Panc1 (cell line): ENCODE data around the gene ELL2. TPM values are rescaled to one million over a fixed set of nuclear protein-coding genes. Genes with fewer than 3 reads are reported as not detected.

Source experiments
- ATAC-seq: fragments of 200-7000 bp; cut with Tn5 transposase; 2 replicates; pipeline ENCODE4 v1.9.1; 2020; ENCODE audit warnings: mild to moderate bottlenecking, moderate library complexity
- BruUV-seq: library from RNA; stranded (reverse); fragments of 400-500 nt; replicated peaks from 2 replicates; lab custom pipeline; 2021; lab: Mats Ljungman, UMichigan
- CTCF ChIA-PET: fragments of 300-600 bp; sonication (Branson Sonifier 250); formaldehyde crosslinking; loops from one replicate; lab custom pipeline; 2022; ENCODE audit warnings: antibody characterized with exemption; lab: Charles Lee
- POLR2A ChIA-PET: fragments of 300-600 bp; sonication (Branson Sonifier 250); formaldehyde crosslinking; loops from one replicate; lab custom pipeline; 2022; ENCODE audit warnings: antibody characterized with exemption; lab: Charles Lee
- DNase-seq: peaks from one replicate; pipeline ENCODE4 v3.0.0-alpha.2; 2010; ENCODE audit warnings: low read depth, low spot score
- H3K27ac ChIP-seq: 2 replicates; pipeline ENCODE4 v1.5.1; 2011; ENCODE audit warnings: mild to moderate bottlenecking, low read length, inconsistent platforms
- H3K27me3 ChIP-seq: fragments of 200-500 bp; sonication (Bioruptor generic); 2 replicates; pipeline ENCODE4 v1.6.0; 2014; ENCODE audit warnings: low read length, inconsistent platforms; ENCODE audit not compliant: control insufficient read depth, insufficient read depth
- H3K36me3 ChIP-seq: fragments of 200-500 bp; sonication (Bioruptor generic); 2 replicates; pipeline ENCODE4 v1.5.1; 2014; ENCODE audit warnings: inconsistent platforms, mild to moderate bottlenecking, low read length, moderate library complexity; ENCODE audit not compliant: control insufficient read depth, insufficient read depth
- H3K4me1 ChIP-seq: 2 replicates; pipeline ENCODE4 v1.5.1; 2011; ENCODE audit warnings: inconsistent platforms, mild to moderate bottlenecking, low read length, moderate library complexity; ENCODE audit not compliant: control insufficient read depth, insufficient read depth
- H3K4me3 ChIP-seq, 2 experiments: 2 replicates each; pipeline ENCODE4 v1.5.1; 2011 to 2012; ENCODE audit warnings: low read depth in 2 of 2, low read length in 2 of 2, mild to moderate bottlenecking in 2 of 2, inconsistent platforms in 1 of 2, moderate library complexity in 1 of 2
- H3K9me3 ChIP-seq: fragments of 200-500 bp; sonication (Bioruptor generic); 2 replicates; pipeline ENCODE4 v1.5.1; 2014; ENCODE audit warnings: low read depth, mild to moderate bottlenecking, inconsistent platforms, low read length, moderate library complexity; ENCODE audit not compliant: control insufficient read depth, insufficient read depth
- POLR2AphosphoS5 ChIP-seq: IDR thresholded peaks from 2 replicates; pipeline ENCODE4 v1.6.1; 2012; ENCODE audit warnings: mild to moderate bottlenecking, low read depth, low read length, moderate library complexity
- SIN3A ChIP-seq: IDR thresholded peaks from 2 replicates; pipeline ENCODE4 v1.6.1; 2012; ENCODE audit warnings: low read depth, mild to moderate bottlenecking, low read length, moderate library complexity, borderline replicate concordance; ENCODE audit not compliant: insufficient read depth
- TCF7L2 ChIP-seq: IDR thresholded peaks from 2 replicates; pipeline ENCODE4 v1.6.1; 2011; ENCODE audit warnings: mild to moderate bottlenecking, low read depth, low read length, inconsistent platforms
- in situ Hi-C: cut with HindIII; loops from 2 replicates; pipeline ENCODE4 v1.10.0; 2016; ENCODE audit warnings: low sequenced_read_pairs, low pct_unique_long_range_greater_than_20kb
- intact Hi-C: fragments of 100-400 bp; cut with micrococcal nuclease; formaldehyde crosslinking; loops from one replicate; pipeline ENCODE4 v1.10.0; 2022; ENCODE audit not compliant: unreplicated experiment
- total RNA-seq: library from RNA; stranded (reverse); gene quantifications from one replicate; pipeline ENCODE4 v1.2.1, GENCODE V29; 2021; ENCODE audit not compliant: unreplicated experiment
- TF ChIP-seq, protein P1 (sequence below): fragments of 450-650 bp; IDR thresholded peaks from 2 replicates; pipeline ENCODE4 v1.5.1; 2017; ENCODE audit warnings: mild to moderate bottlenecking
- TF ChIP-seq, protein P2 (sequence below), 2 experiments: IDR thresholded peaks; 2 replicates each; pipeline ENCODE4 v1.6.1; 2011 to 2012; ENCODE audit warnings: low read depth in 2 of 2, control low read depth in 1 of 2, low read length in 1 of 2, mild to moderate bottlenecking in 1 of 2, moderate library complexity in 1 of 2; ENCODE audit not compliant: insufficient read depth in 1 of 2

ELL2 gene
- total RNA-seq, 1 experiment from 2014 or later: 68.5 TPM

DNA sequence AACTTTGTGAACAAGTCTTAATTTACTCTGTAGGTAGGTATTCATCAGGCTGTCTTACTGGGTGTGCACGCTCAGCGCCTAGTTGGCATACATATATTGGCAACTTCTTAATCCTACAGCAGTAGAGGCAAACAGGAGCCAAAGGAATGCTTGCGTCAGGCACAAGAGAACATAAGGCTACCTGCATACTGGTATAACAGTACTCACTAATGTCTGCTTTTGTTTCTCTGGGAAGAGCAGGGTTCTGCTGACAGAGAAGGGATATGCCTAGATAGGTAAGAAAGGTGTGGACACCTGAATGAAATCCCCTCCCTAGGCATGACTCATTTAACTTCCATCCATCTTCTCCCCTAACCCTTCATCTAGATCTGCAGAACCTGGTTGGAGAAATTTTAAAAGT is 40.1 kb downstream of the ELL2 start:
- TF ChIP-seq, protein P1, sequence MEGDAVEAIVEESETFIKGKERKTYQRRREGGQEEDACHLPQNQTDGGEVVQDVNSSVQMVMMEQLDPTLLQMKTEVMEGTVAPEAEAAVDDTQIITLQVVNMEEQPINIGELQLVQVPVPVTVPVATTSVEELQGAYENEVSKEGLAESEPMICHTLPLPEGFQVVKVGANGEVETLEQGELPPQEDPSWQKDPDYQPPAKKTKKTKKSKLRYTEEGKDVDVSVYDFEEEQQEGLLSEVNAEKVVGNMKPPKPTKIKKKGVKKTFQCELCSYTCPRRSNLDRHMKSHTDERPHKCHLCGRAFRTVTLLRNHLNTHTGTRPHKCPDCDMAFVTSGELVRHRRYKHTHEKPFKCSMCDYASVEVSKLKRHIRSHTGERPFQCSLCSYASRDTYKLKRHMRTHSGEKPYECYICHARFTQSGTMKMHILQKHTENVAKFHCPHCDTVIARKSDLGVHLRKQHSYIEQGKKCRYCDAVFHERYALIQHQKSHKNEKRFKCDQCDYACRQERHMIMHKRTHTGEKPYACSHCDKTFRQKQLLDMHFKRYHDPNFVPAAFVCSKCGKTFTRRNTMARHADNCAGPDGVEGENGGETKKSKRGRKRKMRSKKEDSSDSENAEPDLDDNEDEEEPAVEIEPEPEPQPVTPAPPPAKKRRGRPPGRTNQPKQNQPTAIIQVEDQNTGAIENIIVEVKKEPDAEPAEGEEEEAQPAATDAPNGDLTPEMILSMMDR: no peak
- TF ChIP-seq, protein P2, sequence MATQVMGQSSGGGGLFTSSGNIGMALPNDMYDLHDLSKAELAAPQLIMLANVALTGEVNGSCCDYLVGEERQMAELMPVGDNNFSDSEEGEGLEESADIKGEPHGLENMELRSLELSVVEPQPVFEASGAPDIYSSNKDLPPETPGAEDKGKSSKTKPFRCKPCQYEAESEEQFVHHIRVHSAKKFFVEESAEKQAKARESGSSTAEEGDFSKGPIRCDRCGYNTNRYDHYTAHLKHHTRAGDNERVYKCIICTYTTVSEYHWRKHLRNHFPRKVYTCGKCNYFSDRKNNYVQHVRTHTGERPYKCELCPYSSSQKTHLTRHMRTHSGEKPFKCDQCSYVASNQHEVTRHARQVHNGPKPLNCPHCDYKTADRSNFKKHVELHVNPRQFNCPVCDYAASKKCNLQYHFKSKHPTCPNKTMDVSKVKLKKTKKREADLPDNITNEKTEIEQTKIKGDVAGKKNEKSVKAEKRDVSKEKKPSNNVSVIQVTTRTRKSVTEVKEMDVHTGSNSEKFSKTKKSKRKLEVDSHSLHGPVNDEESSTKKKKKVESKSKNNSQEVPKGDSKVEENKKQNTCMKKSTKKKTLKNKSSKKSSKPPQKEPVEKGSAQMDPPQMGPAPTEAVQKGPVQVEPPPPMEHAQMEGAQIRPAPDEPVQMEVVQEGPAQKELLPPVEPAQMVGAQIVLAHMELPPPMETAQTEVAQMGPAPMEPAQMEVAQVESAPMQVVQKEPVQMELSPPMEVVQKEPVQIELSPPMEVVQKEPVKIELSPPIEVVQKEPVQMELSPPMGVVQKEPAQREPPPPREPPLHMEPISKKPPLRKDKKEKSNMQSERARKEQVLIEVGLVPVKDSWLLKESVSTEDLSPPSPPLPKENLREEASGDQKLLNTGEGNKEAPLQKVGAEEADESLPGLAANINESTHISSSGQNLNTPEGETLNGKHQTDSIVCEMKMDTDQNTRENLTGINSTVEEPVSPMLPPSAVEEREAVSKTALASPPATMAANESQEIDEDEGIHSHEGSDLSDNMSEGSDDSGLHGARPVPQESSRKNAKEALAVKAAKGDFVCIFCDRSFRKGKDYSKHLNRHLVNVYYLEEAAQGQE (IDR thresholded peaks at IDR 0.05; ENCODE audit: insufficient read depth in 1 of 2, low read depth in 2 of 2, low read length in 1 of 2): no peak
- TF ChIP-seq SIN3A (no peak), POLR2AphosphoS5 (no peak), TCF7L2 (no peak)
- BruUV-seq: no TSS peak
- no peaks in the 10 kb centered on the region; the same call in 1 of the 2 replicates for H3K4me1 ChIP-seq
- ChIA-PET CTCF (no interaction called here), POLR2A (no interaction called here)
- DNase-seq: no peak
- no peak overlapping the region for H3K27ac ChIP-seq
- peaks cover 2% of the 10 kb centered on the region; the same call in 1 of the 2 replicates for H3K36me3 ChIP-seq
- no peaks in the 10 kb centered on the region for H3K9me3 ChIP-seq
- intact Hi-C loops: no loop called here
- no peak overlapping the region for H3K4me3 ChIP-seq
- in situ Hi-C loops: no loop called here
- no peaks in the 10 kb centered on the region for H3K27me3 ChIP-seq
- ATAC-seq: no peak

DNA sequence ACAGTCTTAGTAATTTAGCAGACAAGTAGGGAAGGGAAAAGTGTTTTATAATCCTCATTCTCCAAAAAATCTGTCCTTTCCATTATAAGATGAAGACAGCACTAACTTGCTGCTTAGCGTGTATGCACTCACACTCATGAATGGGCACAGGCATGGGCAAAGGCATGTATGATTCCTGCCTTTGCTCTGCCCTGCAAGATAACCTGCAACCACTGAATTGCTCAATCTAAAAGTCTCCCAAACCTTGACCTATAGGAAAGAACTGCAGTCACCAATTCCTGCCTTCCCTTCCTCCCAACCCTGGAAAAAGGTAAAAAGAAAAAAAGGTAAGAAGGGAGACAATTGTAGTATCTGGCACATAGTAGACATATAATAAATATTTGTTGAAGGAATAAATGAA is 40.8 kb downstream of the ELL2 start:
- no peaks in the 10 kb centered on the region; the same call in 1 of the 2 replicates for H3K4me1 ChIP-seq
- no peak for TF ChIP-seq POLR2AphosphoS5
- TF ChIP-seq, protein P1: no peak
- TF ChIP-seq TCF7L2: no peak
- TF ChIP-seq, protein P2 (IDR thresholded peaks at IDR 0.05; ENCODE audit: insufficient read depth in 1 of 2, low read depth in 2 of 2, low read length in 1 of 2): no peak
- TF ChIP-seq SIN3A: no peak
- DNase-seq: no peak
- ChIA-PET POLR2A (no interaction called here), CTCF (no interaction called here)
- in situ Hi-C loops (no loop called here), intact Hi-C loops (no loop called here)
- no peak for ATAC-seq
- no TSS peak for BruUV-seq
- no peaks in the 10 kb centered on the region for H3K9me3 ChIP-seq
- H3K27me3 ChIP-seq: no peaks in the 10 kb centered on the region
- H3K27ac ChIP-seq: no peak overlapping the region
- no peak overlapping the region for H3K4me3 ChIP-seq
- peaks cover 2% of the 10 kb centered on the region; the same call in 1 of the 2 replicates for H3K36me3 ChIP-seq
